ENCODE data around the gene COL7A1.
A peak's percentile ranks its signal among the peaks of the same experiment; 100 is the strongest.

Gene COL7A1

GRCh38 chr3:48591886-48592518 lies 3.1 kb downstream of the COL7A1 start:
- DNase-seq (ENCODE audit: low spot score): no peak

DNA sequence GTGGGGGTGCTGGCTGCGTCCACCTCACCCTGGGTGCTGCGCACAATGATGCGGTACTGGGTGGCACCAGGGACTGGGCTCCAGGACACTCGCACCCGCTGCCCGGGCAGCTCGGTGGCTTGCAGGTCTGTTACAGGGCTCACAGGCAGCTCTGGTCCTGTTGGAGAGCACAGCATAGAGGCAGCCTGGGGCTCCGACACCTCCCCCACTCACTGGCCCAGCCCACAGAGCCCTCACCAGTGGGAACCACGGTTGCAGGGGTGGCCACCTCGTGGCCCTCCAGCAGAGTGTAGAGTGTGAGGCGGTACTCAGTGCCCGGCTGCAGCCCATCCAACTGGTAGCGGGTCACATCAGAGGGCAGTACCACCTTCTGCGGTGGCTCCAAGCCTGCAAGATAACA lies 3.7 kb downstream of the COL7A1 start:
- DNase-seq (ENCODE audit: low spot score): no peak

- no peak for DNase-seq (ENCODE audit: low spot score)
These were observed 6.9 kb downstream of the COL7A1 start for GRCh38 chr3:48588230-48588629.

- no peak for DNase-seq (ENCODE audit: low spot score)
These were observed 7.4 kb downstream of the COL7A1 start for GRCh38 chr3:48587686-48588085.

- DNase-seq (ENCODE audit: low spot score): no peak
These were observed 9.7 kb downstream of the COL7A1 start for GRCh38 chr3:48585411-48585810.

GRCh38 chr3:48584836-48585235 lies 10.3 kb downstream of the COL7A1 start:
- no peak for DNase-seq (ENCODE audit: low spot score)

DNA sequence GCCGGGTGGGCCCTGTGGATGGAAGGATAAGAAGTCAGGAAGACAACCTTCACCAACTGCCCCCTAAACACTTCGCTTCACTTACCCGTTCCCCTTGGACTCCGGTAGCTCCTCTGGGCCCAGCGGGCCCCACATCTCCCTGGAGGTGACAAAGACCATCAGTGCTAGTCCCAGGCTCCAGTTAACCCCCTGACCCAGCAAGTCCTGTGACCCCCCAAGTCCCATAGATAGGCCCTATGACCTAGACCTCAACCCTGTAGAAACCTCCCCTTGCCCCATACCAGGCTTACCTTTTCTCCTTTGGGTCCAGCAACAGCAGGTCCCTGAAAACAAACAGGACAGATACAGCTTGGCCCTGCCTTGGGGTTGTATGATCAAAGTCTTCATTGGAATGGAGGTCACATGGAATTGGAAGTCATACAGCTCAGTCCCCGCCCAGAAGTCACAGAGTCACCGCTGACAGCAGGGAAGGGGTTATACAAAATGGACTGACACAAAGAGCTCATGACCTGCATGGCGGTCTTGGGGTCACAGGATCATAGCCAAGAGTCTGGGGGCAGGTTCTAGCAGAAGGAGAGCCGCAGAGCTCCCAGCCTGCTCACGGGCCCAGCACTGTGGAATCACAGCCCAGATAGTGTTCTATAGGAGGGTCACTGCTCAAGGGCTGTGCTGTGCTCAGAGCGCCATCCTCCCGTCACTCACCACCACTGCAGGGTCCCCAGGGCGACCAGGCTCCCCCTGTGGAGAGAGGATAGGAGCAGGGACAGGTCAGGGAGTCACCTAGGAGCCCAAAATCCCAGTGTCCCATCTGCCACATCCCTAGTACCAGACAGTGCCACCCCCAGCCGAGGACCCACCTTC lies 13.3 kb downstream of the COL7A1 start:
- no peak for DNase-seq (ENCODE audit: low spot score)

DNA sequence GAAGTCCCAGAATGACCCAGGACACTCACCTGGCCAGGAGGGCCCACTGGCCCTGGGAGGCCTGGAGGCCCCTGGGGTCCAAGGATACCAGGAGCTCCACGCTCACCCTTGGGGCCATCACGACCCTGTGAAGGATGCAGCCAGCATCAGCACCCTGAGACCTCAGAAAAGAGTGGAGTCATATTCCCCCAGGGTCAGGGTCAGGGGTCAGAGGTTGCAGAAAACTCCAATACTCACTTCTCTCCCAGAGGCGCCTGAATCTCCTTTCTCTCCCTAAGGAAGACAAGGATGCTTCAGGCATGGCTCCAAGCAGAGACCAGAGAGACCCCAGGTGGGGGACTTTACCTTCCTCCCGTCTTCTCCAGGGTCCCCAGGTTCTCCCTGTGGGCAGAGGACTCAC lies 18.5 kb downstream of the COL7A1 start:
- DNase-seq (ENCODE audit: low spot score): no peak

GRCh38 chr3:48575366-48575765 lies 19.8 kb downstream of the COL7A1 start:
- DNase-seq (ENCODE audit: low spot score): no peak

- DNase-seq (ENCODE audit: low spot score): no peak
These were observed 21.1 kb downstream of the COL7A1 start for GRCh38 chr3:48573973-48574585.

DNA sequence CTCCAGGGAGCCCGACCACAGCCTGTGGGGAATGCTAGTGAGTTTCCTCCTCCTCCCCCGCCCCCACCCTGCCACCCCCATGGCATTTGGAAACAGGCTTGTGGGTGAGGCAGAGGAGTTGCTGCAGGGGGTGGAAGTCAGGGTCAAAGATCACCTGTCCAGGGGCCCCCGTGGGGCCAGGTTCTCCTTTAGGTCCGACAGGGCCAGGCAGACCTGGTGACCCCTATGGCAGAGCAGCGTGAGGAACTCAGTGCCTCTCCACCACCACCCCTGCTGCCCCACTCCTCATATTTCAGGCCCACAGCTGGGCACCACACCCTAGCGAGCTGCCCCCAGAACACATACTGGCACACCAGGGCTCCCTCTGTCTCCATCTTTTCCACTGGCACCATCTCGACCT lies 22.6 kb downstream of the COL7A1 start:
- no peak for DNase-seq (ENCODE audit: low spot score)

GRCh38 chr3:48571938-48572337 lies 23.2 kb downstream of the COL7A1 start:
- DNase-seq (ENCODE audit: low spot score): no peak

GRCh38 chr3:48569808-48570450 lies 25.2 kb downstream of the COL7A1 start:
- DNase-seq (ENCODE audit: low spot score): no peak

- no peak for DNase-seq (ENCODE audit: low spot score)
These were observed 25.7 kb downstream of the COL7A1 start for GRCh38 chr3:48569400-48569799.

GRCh38 chr3:48568476-48568875 lies 26.7 kb downstream of the COL7A1 start:
- DNase-seq (ENCODE audit: low spot score): no peak

DNA sequence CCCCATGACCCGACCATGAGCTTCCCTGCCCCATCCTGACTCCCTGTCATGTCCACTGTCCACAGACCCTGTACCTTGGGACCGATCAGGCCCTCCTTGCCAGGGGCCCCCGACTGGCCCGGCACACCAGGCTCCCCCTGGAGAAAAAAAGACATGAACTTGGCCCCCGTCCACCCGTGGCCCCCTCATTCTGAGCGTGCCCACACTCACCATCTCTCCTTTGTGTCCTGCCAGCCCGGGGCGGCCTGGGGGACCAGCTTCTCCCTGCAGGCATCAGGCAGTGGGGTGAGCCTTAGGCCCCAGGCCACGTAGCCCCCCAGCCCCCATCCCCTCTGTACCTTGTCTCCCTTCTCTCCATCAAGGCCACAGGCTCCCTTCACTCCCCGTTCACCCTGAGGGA lies 27.6 kb downstream of the COL7A1 start:
- no peak for DNase-seq (ENCODE audit: low spot score)

GRCh38 chr3:48567090-48567489 lies 28.0 kb downstream of the COL7A1 start:
- DNase-seq (ENCODE audit: low spot score): no peak

GRCh38 chr3:48566401-48566760 lies 28.7 kb downstream of the COL7A1 start:
- no peak for DNase-seq (ENCODE audit: low spot score)

GRCh38 chr3:48565591-48566400 lies 29.3 kb downstream of the COL7A1 start:
- peak; percentile 70 for DNase-seq (ENCODE audit: low spot score)

DNA sequence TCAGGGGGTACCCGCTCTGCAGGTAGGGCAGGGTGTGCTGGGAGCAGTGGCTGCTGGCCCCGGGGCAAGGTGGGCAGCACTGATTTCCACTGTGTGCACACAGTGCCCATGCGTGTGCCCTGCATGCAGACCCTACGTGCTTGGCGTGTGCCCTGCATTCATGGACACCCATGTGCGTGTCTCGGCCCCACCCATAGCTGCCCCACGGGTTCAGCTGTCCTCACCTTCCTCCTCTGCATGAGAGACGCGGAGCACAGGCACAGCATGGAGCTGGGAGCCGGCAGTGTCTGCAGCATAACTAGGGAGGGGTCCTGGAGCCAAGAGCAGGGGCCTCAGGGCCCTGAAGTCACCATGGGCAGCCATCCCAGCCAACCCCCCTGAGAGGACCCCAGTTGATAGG lies 29.9 kb downstream of the COL7A1 start:
- DNase-seq (ENCODE audit: low spot score): no peak

- DNase-seq (ENCODE audit: low spot score): no peak
These were observed 30.5 kb downstream of the COL7A1 start for GRCh38 chr3:48564667-48565066.

DNA sequence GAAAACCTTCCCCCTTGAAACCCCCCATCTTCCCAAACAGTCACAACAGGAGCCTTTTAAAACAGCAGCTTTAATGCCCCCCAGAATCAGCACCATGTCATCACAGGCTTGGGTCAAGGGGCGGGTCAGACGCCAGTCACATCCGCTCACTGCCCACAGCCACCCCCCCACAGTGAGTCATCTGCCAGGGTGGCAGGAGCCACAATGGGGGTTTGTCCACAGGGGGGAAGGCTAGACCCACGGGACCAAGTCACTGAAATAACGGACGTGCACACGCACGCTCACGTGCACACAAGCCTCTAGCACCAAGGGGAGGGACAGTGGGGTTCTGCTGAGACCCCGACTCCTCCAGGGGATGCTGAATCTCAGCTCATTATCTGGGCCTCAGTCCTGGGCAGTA lies 31.1 kb downstream of the COL7A1 start:
- peak; percentile 91 for DNase-seq (ENCODE audit: low spot score)

Data from AG20443 (cell line).